H1 (cell line): ENCODE measurements around the gene ASPHD2. TPM values are rescaled to one million over a fixed set of nuclear protein-coding genes. Genes with fewer than 3 reads are reported as not detected.

ENCODE experiments used
- CTCF ChIA-PET: fragments of 300-600 bp; sonication (Branson Sonifier 250); formaldehyde crosslinking; loops from one replicate; lab custom pipeline; 2021; ENCODE audit not compliant: partially characterized antibody; lab: Charles Lee
- POLR2A ChIA-PET: fragments of 300-600 bp; sonication (Branson Sonifier 250); formaldehyde crosslinking; loops from one replicate; lab custom pipeline; 2021; ENCODE audit warnings: inconsistent platforms; ENCODE audit not compliant: partially characterized antibody; lab: Charles Lee
- DNase-seq, 2 experiments: peaks; one replicate each; pipeline versions ENCODE4 v3.0.0 to v3.0.0-alpha.2; 2010 to 2022; ENCODE audit warnings: low spot score in 2 of 2, low read depth in 1 of 2, mixed read lengths in 1 of 2
- FAIRE-seq: peaks from 2 replicates; lab custom pipeline; 2011; peaks lifted over from hg19 to GRCh38; lab: Jason Lieb, UNC
- H2AFZ ChIP-seq: 2 replicates; pipeline ENCODE4 v1.8.1; 2012; ENCODE audit warnings: low read length, inconsistent platforms
- H2AK5ac ChIP-seq: 2 replicates; pipeline ENCODE4 v1.6.1; 2013; ENCODE audit warnings: low read depth, low read length
- H2BK120ac ChIP-seq: replicated peaks from 2 replicates; pipeline ENCODE3; 2013; ENCODE audit warnings: low read depth, low read length, inconsistent platforms
- H2BK12ac ChIP-seq: 2 replicates; pipeline ENCODE4 v1.6.1; 2013; ENCODE audit warnings: low read depth, low read length
- H2BK15ac ChIP-seq: 2 replicates; pipeline ENCODE4 v1.6.1; 2013; ENCODE audit warnings: low read length
- H2BK20ac ChIP-seq: 2 replicates; pipeline ENCODE4 v1.6.1; 2013; ENCODE audit warnings: low read length
- H2BK5ac ChIP-seq: 2 replicates; pipeline ENCODE4 v1.6.1; 2013; ENCODE audit warnings: low read depth, low read length
- H3K14ac ChIP-seq: 2 replicates; pipeline ENCODE4 v1.6.1; 2013; ENCODE audit warnings: inconsistent platforms; ENCODE audit not compliant: insufficient read length
- H3K18ac ChIP-seq: 2 replicates; pipeline ENCODE4 v1.6.1; 2013; ENCODE audit warnings: low read length; ENCODE audit errors: extremely low read depth
- H3K23ac ChIP-seq: 2 replicates; pipeline ENCODE4 v1.6.1; 2013; ENCODE audit warnings: inconsistent platforms; ENCODE audit not compliant: insufficient read length
- H3K23me2 ChIP-seq: 2 replicates; pipeline ENCODE4 v1.6.1; 2013; ENCODE audit warnings: low read depth, low read length
- H3K27ac ChIP-seq: 2 replicates; pipeline ENCODE4 v1.6.1; 2011; ENCODE audit warnings: low read depth, low read length, inconsistent platforms
- H3K27me3 ChIP-seq, 4 experiments: replicated peaks in 1 of 4; 1 replicate in 1 of 4; 2 replicates in 3 of 4; pipeline versions ENCODE4 v1.6.1 to v1.8.1; 2011 to 2013; ENCODE audit warnings: low read length in 3 of 4, mild to moderate bottlenecking in 3 of 4, inconsistent platforms in 2 of 4, mixed read lengths in 2 of 4, moderate library complexity in 1 of 4; ENCODE audit not compliant: control insufficient read depth in 3 of 4, insufficient read depth in 3 of 4; ENCODE audit errors: extremely low read depth in 1 of 4
- H3K36me3 ChIP-seq, 4 experiments: 2 replicates each; pipeline versions ENCODE4 v1.6.1 to v1.8.1; 2011 to 2013; ENCODE audit warnings: mild to moderate bottlenecking in 4 of 4, low read length in 3 of 4, moderate library complexity in 2 of 4, control low read depth in 1 of 4, inconsistent platforms in 1 of 4; ENCODE audit not compliant: insufficient read depth in 4 of 4, control insufficient read depth in 2 of 4
- H3K4ac ChIP-seq: replicated peaks from 2 replicates; pipeline ENCODE3; 2013; ENCODE audit warnings: low read length, low read depth, mixed read lengths, inconsistent platforms; ENCODE audit not compliant: insufficient read length
- H3K4me1 ChIP-seq, 4 experiments: replicated peaks in 1 of 4; 1 replicate in 1 of 4; 2 replicates in 3 of 4; pipeline versions ENCODE4 v1.6.1 to v1.8.1; 2011 to 2013; ENCODE audit warnings: low read length in 3 of 4, inconsistent platforms in 2 of 4, mixed read lengths in 1 of 4; ENCODE audit not compliant: insufficient read depth in 4 of 4, control insufficient read depth in 3 of 4
- H3K4me2 ChIP-seq, 2 experiments: 2 replicates each; pipeline versions ENCODE4 v1.6.1 to v1.8.1; 2011 to 2013; ENCODE audit warnings: low read depth in 2 of 2, low read length in 2 of 2, control low read depth in 1 of 2, inconsistent platforms in 1 of 2, mild to moderate bottlenecking in 1 of 2; ENCODE audit not compliant: insufficient read depth in 1 of 2
- H3K4me3 ChIP-seq, 4 experiments: fragments of 200-600, 300-600 bp in 1 of 4; sonication (generic), shearing (Covaris generic), sonication (Bioruptor Twin) in 1 of 4; 2 replicates each; pipeline versions ENCODE4 v1.5.1 to v1.8.1; 2011 to 2016; ENCODE audit warnings: low read length in 4 of 4, low read depth in 3 of 4, control low read depth in 2 of 4, inconsistent platforms in 2 of 4, mild to moderate bottlenecking in 2 of 4, mixed read lengths in 1 of 4, moderate library complexity in 1 of 4; ENCODE audit not compliant: insufficient read depth in 2 of 4; ENCODE audit errors: extremely low read depth in 1 of 4
- H3K56ac ChIP-seq: replicated peaks from 2 replicates; pipeline ENCODE3; 2013; ENCODE audit warnings: low read depth, mild to moderate bottlenecking, mixed read lengths, low read length, inconsistent platforms; ENCODE audit not compliant: insufficient read length
- H3K79me1 ChIP-seq: 2 replicates; pipeline ENCODE4 v1.6.1; 2013; ENCODE audit warnings: low read depth, low read length, control low read depth
- H3K79me2 ChIP-seq, 2 experiments: 2 replicates each; pipeline versions ENCODE4 v1.6.1 to v1.8.1; 2012 to 2013; ENCODE audit warnings: low read length in 2 of 2, mild to moderate bottlenecking in 2 of 2, inconsistent platforms in 1 of 2; ENCODE audit not compliant: insufficient read depth in 2 of 2, control insufficient read depth in 1 of 2
- H3K9ac ChIP-seq, 4 experiments: replicated peaks in 1 of 4; 1 replicate in 1 of 4; 2 replicates in 3 of 4; pipeline versions ENCODE4 v1.6.1 to v1.8.1; 2011 to 2013; ENCODE audit warnings: low read depth in 3 of 4, low read length in 3 of 4, control low read depth in 2 of 4, mild to moderate bottlenecking in 2 of 4, moderate library complexity in 2 of 4, inconsistent platforms in 1 of 4; ENCODE audit errors: extremely low read depth in 1 of 4
- H3K9me3 ChIP-seq, 2 experiments: 2 replicates each; pipeline versions ENCODE4 v1.6.1 to v1.8.1; 2012 to 2013; ENCODE audit warnings: mild to moderate bottlenecking in 2 of 2, moderate library complexity in 2 of 2, control low read depth in 1 of 2, inconsistent platforms in 1 of 2, low read depth in 1 of 2, low read length in 1 of 2, mixed read lengths in 1 of 2; ENCODE audit not compliant: insufficient read depth in 2 of 2
- H4K20me1 ChIP-seq, 2 experiments: replicated peaks in 1 of 2; 2 replicates each; pipeline versions ENCODE3 to v1.8.1; 2011 to 2013; ENCODE audit warnings: inconsistent platforms in 2 of 2, low read length in 2 of 2, mild to moderate bottlenecking in 1 of 2; ENCODE audit not compliant: insufficient read depth in 2 of 2, control insufficient read depth in 1 of 2
- H4K5ac ChIP-seq: 2 replicates; pipeline ENCODE4 v1.6.1; 2013; ENCODE audit warnings: low read length, low read depth, mixed read lengths, inconsistent platforms; ENCODE audit not compliant: insufficient read length
- H4K8ac ChIP-seq: 2 replicates; pipeline ENCODE4 v1.8.0; 2013; ENCODE audit warnings: mild to moderate bottlenecking, moderate library complexity, low read length, inconsistent platforms; ENCODE audit not compliant: insufficient read depth; ENCODE audit errors: extremely low read depth
- H4K91ac ChIP-seq: replicated peaks from 2 replicates; pipeline ENCODE3; 2013; ENCODE audit warnings: low read length, mixed read lengths, inconsistent platforms; ENCODE audit not compliant: insufficient read length
- BACH1 ChIP-seq: IDR thresholded peaks from 2 replicates; pipeline ENCODE4 v1.6.1; 2012; ENCODE audit warnings: low read length, improper control_type of control experiment
- CHD2 ChIP-seq: IDR thresholded peaks from 2 replicates; pipeline ENCODE4 v1.6.1; 2012; ENCODE audit warnings: low read length, improper control_type of control experiment
- E2F6 ChIP-seq: IDR thresholded peaks from 2 replicates; pipeline ENCODE4 v1.6.1; 2012; ENCODE audit warnings: inconsistent platforms
- EGR1 ChIP-seq: IDR thresholded peaks from 2 replicates; pipeline ENCODE4 v1.6.1; 2011; ENCODE audit warnings: low read depth, low read length, borderline replicate concordance
- EP300 ChIP-seq, 2 experiments: IDR thresholded peaks; 1 replicate in 1 of 2; 2 replicates in 1 of 2; pipeline ENCODE4 v1.6.1; 2011 to 2012; ENCODE audit warnings: low read depth in 2 of 2, low read length in 2 of 2, mild to moderate bottlenecking in 2 of 2, borderline replicate concordance in 1 of 2, inconsistent platforms in 1 of 2, moderate library complexity in 1 of 2
- FOSL1 ChIP-seq: IDR thresholded peaks from 2 replicates; pipeline ENCODE4 v1.6.1; 2011; ENCODE audit warnings: mild to moderate bottlenecking, low read depth, low read length, moderate library complexity; ENCODE audit not compliant: insufficient read depth
- HDAC2 ChIP-seq, 2 experiments: fragments of 300-600 bp in 1 of 2; sonication (generic) in 1 of 2; IDR thresholded peaks; 2 replicates each; pipeline ENCODE4 v1.6.1; 2011 to 2012; ENCODE audit warnings: low read depth in 2 of 2, low read length in 2 of 2, mild to moderate bottlenecking in 2 of 2, moderate library complexity in 2 of 2, borderline replicate concordance in 1 of 2, inconsistent platforms in 1 of 2
- HDAC6 ChIP-seq: IDR thresholded peaks from one replicate; pipeline ENCODE4 v1.7.1; 2012; ENCODE audit warnings: low read depth, mild to moderate bottlenecking, inconsistent platforms, low read length, moderate library complexity
- KDM4A ChIP-seq: IDR thresholded peaks from one replicate; pipeline ENCODE4 v1.7.1; 2012; ENCODE audit warnings: low read depth, mild to moderate bottlenecking, moderate library complexity, low read length, inconsistent platforms; ENCODE audit not compliant: severe bottlenecking
- KDM5A ChIP-seq: fragments of 200-600 bp; IDR thresholded peaks from 2 replicates; pipeline ENCODE4 v1.7.1; 2012; ENCODE audit warnings: mild to moderate bottlenecking, low read length, inconsistent platforms, mixed read lengths
- SIRT6 ChIP-seq: IDR thresholded peaks from one replicate; pipeline ENCODE4 v1.7.1; 2012; ENCODE audit warnings: low read length, inconsistent platforms
- SIX5 ChIP-seq: IDR thresholded peaks from 2 replicates; pipeline ENCODE4 v1.6.1; 2011; ENCODE audit warnings: mild to moderate bottlenecking, low read depth, low read length
- SUZ12 ChIP-seq: fragments of 200-600 bp; sonication (generic); IDR thresholded peaks from 2 replicates; pipeline ENCODE4 v1.6.1; 2012; ENCODE audit warnings: mild to moderate bottlenecking, inconsistent platforms, low read length, moderate library complexity, mixed read lengths
- TCF12 ChIP-seq: IDR thresholded peaks from 2 replicates; pipeline ENCODE4 v1.6.1; 2011; ENCODE audit warnings: low read depth, mild to moderate bottlenecking, low read length
- WGBS, 2 experiments: shearing (Covaris generic) in 1 of 2; methylation state at CpG; one replicate each; pipeline versions ENCODE4 v1.1.6 to v1.1.7; 2013 to 2015; ENCODE audit warnings: low lambda C conversion rate in 2 of 2, mixed read lengths in 2 of 2, inconsistent platforms in 1 of 2, low coverage in 1 of 2, missing lambda C conversion rate in 1 of 2; ENCODE audit not compliant: insufficient replicate concordance in 2 of 2, insufficient coverage in 1 of 2, insufficient read length in 1 of 2; ENCODE audit errors: extremely low coverage in 1 of 2, missing lambda C conversion rate in 1 of 2; 5-methylcytosine and 5-hydroxymethylcytosine counted together
- polyA plus RNA-seq, 7 experiments: library from polyadenylated mRNA; depleted of rRNA in 3 of 7; stranded (reverse) in 5 of 7; unstranded in 2 of 7; fragments of >200 nt in 5 of 7; fragments of 200-250 nt in 2 of 7; gene quantifications; 1 replicate in 5 of 7; 2 replicates in 1 of 7; 4 replicates in 1 of 7; pipeline versions ENCODE4 v1.2.1 to v1.2.3, GENCODE V29; 2011 to 2013; ENCODE audit warnings: missing spikeins in 2 of 7, mixed read lengths in 2 of 7
- total RNA-seq: library from RNA; stranded (reverse); fragmentation: NEBNext Ultra II Directional; extraction: Animal tissue kit (Norgen Biotek cat#: 25700); gene quantifications from 2 replicates; pipeline ENCODE4 v1.2.1, GENCODE V29; 2021

ASPHD2 gene
- total and polyA plus RNA-seq, 2 of the 8 experiments (the other 6 are each of a cell fraction or from before 2014, with no cell fraction given) = 7.2 to 11.0 TPM

GRCh38 chr22:26410386-26410785 is 18.7 kb upstream of the ASPHD2 start:
- no peak overlapping the region for H3K4me2 ChIP-seq
- no peak overlapping the region for H2BK12ac ChIP-seq
- H3K27ac ChIP-seq = no peak overlapping the region
- peaks cover 0 to 4% of the 10 kb centered on the region in 2 experiments; a peak in 1 of 4 replicates for H3K9me3 ChIP-seq
- DNase-seq (no peak), FAIRE-seq (no peak)
- H3K4me3 ChIP-seq = no peak overlapping the region
- no peaks in the 10 kb centered on the region for H3K36me3 ChIP-seq
- H3K56ac ChIP-seq = no peak overlapping the region
- no peak overlapping the region for H2BK15ac ChIP-seq
- no peaks in the 10 kb centered on the region for H3K79me2 ChIP-seq
- no peak overlapping the region for H2BK20ac ChIP-seq
- peaks cover 0 to 4% (median 1%) of the 10 kb centered on the region in 4 experiments; a peak in 1 of 7 replicates for H3K27me3 ChIP-seq
- no peaks in the 10 kb centered on the region; a peak in 1 of 7 replicates for H3K4me1 ChIP-seq
- no peak overlapping the region for H4K91ac ChIP-seq
- no peak overlapping the region for H2BK120ac ChIP-seq
- POLR2A ChIA-PET = interaction anchor here (1.1 to 1.8 kb wide), 2 partner anchors 9 to 38 kb away, joined by 3 to 4 read pairs; no protein-coding TSS in a partner anchor
- H3K14ac ChIP-seq = no peak overlapping the region
- CTCF ChIA-PET = interaction anchor here (0.8 to 2.9 kb wide), 9 partner anchors 10 to 98 kb away, joined by 3 to 15 read pairs (median 6); partner anchors contain the start of gene HPS4
- H3K4ac ChIP-seq = no peak overlapping the region
- no peak overlapping the region for H4K5ac ChIP-seq
- H3K23ac ChIP-seq = no peak overlapping the region
- H2BK5ac ChIP-seq = no peak overlapping the region
- H3K9ac ChIP-seq = no peak overlapping the region
- H2AK5ac ChIP-seq = no peak overlapping the region
- H3K23me2 ChIP-seq = no peaks in the 10 kb centered on the region
- no peak overlapping the region for H2AFZ ChIP-seq
- H3K79me1 ChIP-seq = no peaks in the 10 kb centered on the region
- H4K8ac ChIP-seq = no peak overlapping the region
- 82% methylated on average over 5 of the region's 5 CpGs; no CpG with 5 or more reads in 1 of the 2 experiments for WGBS, 2 experiments
- H4K20me1 ChIP-seq = no peaks in the 10 kb centered on the region
- no peak overlapping the region for H3K18ac ChIP-seq
- TF ChIP-seq SIX5 (no peak), EP300 (IDR thresholded peaks at IDR 0.05; ENCODE audit: borderline replicate concordance in 1 of 2, low read depth in 2 of 2, low read length in 2 of 2) (no peak), FOSL1 (no peak), BACH1 (no peak), KDM4A (no peak), CHD2 (no peak), EGR1 (no peak), KDM5A (no peak), SIRT6 (no peak), E2F6 (no peak), SUZ12 (no peak), HDAC2 (IDR thresholded peaks at IDR 0.05; ENCODE audit: borderline replicate concordance in 1 of 2, low read depth in 2 of 2, low read length in 2 of 2) (no peak), TCF12 (no peak), HDAC6 (no peak)
